MM.1S (cell line): Measurements from ENCODE around the gene SCT.

Source experiments
- DNase-seq: peaks from one replicate; pipeline ENCODE4 v3.0.0-alpha.2; 2015
- H2AFZ ChIP-seq: fragments of 300-600 bp; sonication (generic); 2 replicates; pipeline ENCODE4 v1.6.0; 2016; ENCODE audit warnings: antibody characterized with exemption, low read length
- H3F3A ChIP-seq: fragments of 300-600 bp; sonication (generic); 2 replicates; pipeline ENCODE4 v1.6.1; 2016; ENCODE audit warnings: mild to moderate bottlenecking, antibody characterized with exemption, low read length, moderate library complexity, mixed read lengths; ENCODE audit not compliant: insufficient read depth
- H3K27ac ChIP-seq: fragments of 300-600 bp; sonication (generic); 2 replicates; pipeline ENCODE4 v1.5.1; 2016; ENCODE audit warnings: mild to moderate bottlenecking, low read length
- H3K27me3 ChIP-seq: fragments of 300-600 bp; sonication (generic); replicated peaks from 2 replicates; pipeline ENCODE4 v1.6.0; 2016; ENCODE audit warnings: low read length; ENCODE audit not compliant: insufficient read depth
- H3K36me3 ChIP-seq: fragments of 300-600 bp; sonication (generic); replicated peaks from 2 replicates; pipeline ENCODE4 v1.6.1; 2016; ENCODE audit warnings: mild to moderate bottlenecking, low read length, mixed read lengths; ENCODE audit not compliant: insufficient read depth
- H3K4me1 ChIP-seq: fragments of 300-600 bp; sonication (generic); 2 replicates; pipeline ENCODE4 v1.6.1; 2016; ENCODE audit warnings: low read length, mixed read lengths
- H3K4me2 ChIP-seq: fragments of 300-600 bp; sonication (generic); 2 replicates; pipeline ENCODE4 v1.6.0; 2016; ENCODE audit warnings: low read depth, low read length
- H3K4me3 ChIP-seq: fragments of 300-600 bp; sonication (generic); 2 replicates; pipeline ENCODE4 v1.5.1; 2016; ENCODE audit warnings: low read length, mixed read lengths
- H3K79me2 ChIP-seq: fragments of 300-600 bp; sonication (generic); 2 replicates; pipeline ENCODE4 v1.6.1; 2016; ENCODE audit warnings: mixed run types, low read length, mixed read lengths
- H3K9ac ChIP-seq: fragments of 300-600 bp; sonication (generic); 2 replicates; pipeline ENCODE4 v1.6.1; 2016; ENCODE audit warnings: low read length, mixed read lengths
- H3K9me2 ChIP-seq: fragments of 300-600 bp; sonication (generic); replicated peaks from 2 replicates; pipeline ENCODE4 v1.6.1; 2016; ENCODE audit warnings: mild to moderate bottlenecking, low read length, mixed read lengths; ENCODE audit not compliant: insufficient read depth
- H3K9me3 ChIP-seq: fragments of 300-600 bp; sonication (generic); replicated peaks from 2 replicates; pipeline ENCODE4 v1.6.1; 2016; ENCODE audit warnings: mild to moderate bottlenecking, low read length, mixed read lengths; ENCODE audit not compliant: insufficient read depth
- H4K20me1 ChIP-seq: fragments of 300-600 bp; sonication (generic); 2 replicates; pipeline ENCODE4 v1.6.1; 2016; ENCODE audit warnings: mild to moderate bottlenecking, low read length, moderate library complexity, mixed read lengths; ENCODE audit not compliant: insufficient read depth
- EZH2 ChIP-seq: fragments of 300-600 bp; sonication (generic); optimal IDR thresholded peaks from 2 replicates; pipeline ENCODE3; 2017; ENCODE audit warnings: low read depth, mild to moderate bottlenecking, antibody characterized with exemption, low read length, mixed read lengths
- EZH2phosphoT487 ChIP-seq: fragments of 300-600 bp; sonication (generic); IDR thresholded peaks from 2 replicates; pipeline ENCODE4 v1.6.1; 2018; ENCODE audit warnings: antibody characterized with exemption, low read length
- TF ChIP-seq, protein P1 (sequence below): fragments of 300-600 bp; sonication (generic); IDR thresholded peaks from 2 replicates; pipeline ENCODE4 v1.5.1; 2016; ENCODE audit warnings: antibody characterized with exemption, low read length, mixed read lengths

SCT gene

DNA sequence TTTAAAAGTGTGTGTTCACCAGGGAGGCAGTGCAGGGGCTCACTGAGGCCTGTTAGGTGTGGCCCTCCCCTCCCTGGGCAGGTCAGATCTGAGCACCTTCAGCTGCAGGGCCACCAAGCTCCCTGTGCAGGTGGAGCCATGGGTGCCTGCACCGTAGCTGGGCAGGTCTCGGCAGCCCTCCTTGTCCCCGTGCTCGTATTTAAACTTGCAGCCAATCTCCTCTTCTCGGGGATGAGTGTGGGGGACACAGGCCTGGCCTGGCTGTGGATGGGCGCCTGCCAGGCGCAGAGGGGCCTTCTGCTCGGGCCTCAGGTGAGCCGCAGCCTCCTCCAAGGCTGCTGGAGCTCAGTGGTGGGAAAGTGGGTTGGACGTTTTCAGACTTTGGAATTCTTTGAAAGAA lies 31.6 kb downstream of the SCT start:
- no peaks in the 10 kb centered on the region for H3K9me2 ChIP-seq
- H3K4me2 ChIP-seq, result no peak overlapping the region
- TF ChIP-seq EZH2phosphoT487 (no peak), EZH2 (no peak)
- TF ChIP-seq, protein P1, sequence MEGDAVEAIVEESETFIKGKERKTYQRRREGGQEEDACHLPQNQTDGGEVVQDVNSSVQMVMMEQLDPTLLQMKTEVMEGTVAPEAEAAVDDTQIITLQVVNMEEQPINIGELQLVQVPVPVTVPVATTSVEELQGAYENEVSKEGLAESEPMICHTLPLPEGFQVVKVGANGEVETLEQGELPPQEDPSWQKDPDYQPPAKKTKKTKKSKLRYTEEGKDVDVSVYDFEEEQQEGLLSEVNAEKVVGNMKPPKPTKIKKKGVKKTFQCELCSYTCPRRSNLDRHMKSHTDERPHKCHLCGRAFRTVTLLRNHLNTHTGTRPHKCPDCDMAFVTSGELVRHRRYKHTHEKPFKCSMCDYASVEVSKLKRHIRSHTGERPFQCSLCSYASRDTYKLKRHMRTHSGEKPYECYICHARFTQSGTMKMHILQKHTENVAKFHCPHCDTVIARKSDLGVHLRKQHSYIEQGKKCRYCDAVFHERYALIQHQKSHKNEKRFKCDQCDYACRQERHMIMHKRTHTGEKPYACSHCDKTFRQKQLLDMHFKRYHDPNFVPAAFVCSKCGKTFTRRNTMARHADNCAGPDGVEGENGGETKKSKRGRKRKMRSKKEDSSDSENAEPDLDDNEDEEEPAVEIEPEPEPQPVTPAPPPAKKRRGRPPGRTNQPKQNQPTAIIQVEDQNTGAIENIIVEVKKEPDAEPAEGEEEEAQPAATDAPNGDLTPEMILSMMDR, result no peak
- H3K4me3 ChIP-seq, result no peak overlapping the region
- no peaks in the 10 kb centered on the region for H3K27me3 ChIP-seq
- H3F3A ChIP-seq, result no peaks in the 10 kb centered on the region
- H3K36me3 ChIP-seq, result peaks cover 21% of the 10 kb centered on the region
- H3K27ac ChIP-seq, result no peak overlapping the region
- DNase-seq, result no peak
- H3K79me2 ChIP-seq, result peaks cover 68% of the 10 kb centered on the region
- no peaks in the 10 kb centered on the region for H4K20me1 ChIP-seq
- H2AFZ ChIP-seq, result no peak overlapping the region
- H3K4me1 ChIP-seq, result no peaks in the 10 kb centered on the region
- H3K9ac ChIP-seq, result no peak overlapping the region
- H3K9me3 ChIP-seq, result no peaks in the 10 kb centered on the region

DNA sequence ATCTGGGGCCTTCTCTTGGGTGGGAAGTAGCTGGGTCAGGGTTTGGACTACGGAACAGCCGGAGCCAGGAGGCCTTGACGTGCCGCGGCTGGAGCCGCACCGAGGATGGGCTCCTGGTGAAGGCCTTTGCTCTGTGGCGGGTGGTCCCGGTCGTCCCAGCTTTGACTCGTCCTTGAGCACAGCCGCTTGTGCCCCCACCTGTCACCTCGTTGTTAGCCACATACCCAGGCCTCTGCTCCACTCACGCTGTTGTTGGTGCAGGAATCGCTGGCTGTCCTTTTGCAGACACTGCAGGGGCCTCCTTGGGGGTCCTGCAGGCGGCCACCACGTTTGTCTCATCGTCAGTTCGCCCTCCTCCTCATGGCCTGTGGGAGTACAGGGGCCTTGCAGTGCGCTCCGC lies 33.6 kb downstream of the SCT start:
- Histone ChIP-seq H4K20me1 (no peaks in the 10 kb centered on the region), H3K79me2 (peaks cover 78% of the 10 kb centered on the region), H3F3A (no peaks in the 10 kb centered on the region), H3K9me2 (no peaks in the 10 kb centered on the region), H3K4me1 (no peaks in the 10 kb centered on the region), H3K9ac (no peak overlapping the region), H3K4me2 (no peak overlapping the region), H2AFZ (no peak overlapping the region), H3K27me3 (no peaks in the 10 kb centered on the region), H3K36me3 (peaks cover 17% of the 10 kb centered on the region), H3K9me3 (no peaks in the 10 kb centered on the region), H3K4me3 (no peak overlapping the region), H3K27ac (no peak overlapping the region)
- DNase-seq, result no peak
- TF ChIP-seq EZH2 (no peak), EZH2phosphoT487 (no peak)
- TF ChIP-seq, protein P1, result no peak

DNA sequence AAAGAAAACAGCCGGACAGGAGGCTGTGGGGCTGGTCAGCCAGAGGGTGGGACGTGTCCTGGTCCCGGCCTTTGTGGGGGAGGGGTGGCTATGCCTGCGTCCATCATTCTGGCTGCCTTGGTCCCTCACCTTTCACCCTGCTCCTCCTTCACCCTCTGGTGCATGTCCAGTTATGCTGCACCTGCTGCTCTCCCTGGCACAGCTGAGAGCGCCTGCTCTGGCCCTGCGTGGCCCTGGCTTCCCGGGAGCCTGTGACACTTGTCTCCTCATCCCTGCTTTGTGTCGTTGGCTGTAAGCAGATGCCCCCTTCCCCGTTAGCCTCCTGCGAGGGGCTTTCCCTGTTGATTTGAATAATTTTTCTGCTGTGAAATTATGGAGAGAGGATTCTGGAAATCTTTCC lies 34.1 kb downstream of the SCT start:
- Histone ChIP-seq H3K36me3 (peaks cover 16% of the 10 kb centered on the region), H3K27ac (no peak overlapping the region)

More for the DNA sequence above, 34.1 kb downstream of the SCT start:
- TF ChIP-seq EZH2 (no peak), EZH2phosphoT487 (no peak)
- TF ChIP-seq, protein P1, result no peak
- H3K9me3 ChIP-seq, result no peaks in the 10 kb centered on the region
- no peak overlapping the region for H3K4me3 ChIP-seq
- no peaks in the 10 kb centered on the region for H4K20me1 ChIP-seq
- H3K27me3 ChIP-seq, result no peaks in the 10 kb centered on the region
- H3K79me2 ChIP-seq, result peaks cover 78% of the 10 kb centered on the region
- no peak overlapping the region for H2AFZ ChIP-seq
- no peaks in the 10 kb centered on the region for H3K9me2 ChIP-seq
- no peak overlapping the region for H3K4me2 ChIP-seq
- no peaks in the 10 kb centered on the region for H3F3A ChIP-seq
- DNase-seq, result no peak
- H3K9ac ChIP-seq, result no peak overlapping the region
- no peaks in the 10 kb centered on the region for H3K4me1 ChIP-seq
